HL-60 (cell line): ENCODE results near the gene MRTFA.

ENCODE experiments used
- TF ChIP-seq, protein P1 (sequence below): IDR thresholded peaks from one replicate; pipeline ENCODE4 v1.5.1; 2011; ENCODE audit warnings: low read length, control low read depth, inconsistent platforms; ENCODE audit not compliant: insufficient read depth
- TF ChIP-seq, protein P2 (sequence below): IDR thresholded peaks from 2 replicates; pipeline ENCODE4 v1.6.1; 2012; ENCODE audit warnings: low read depth; ENCODE audit not compliant: insufficient replicate concordance

DNA sequence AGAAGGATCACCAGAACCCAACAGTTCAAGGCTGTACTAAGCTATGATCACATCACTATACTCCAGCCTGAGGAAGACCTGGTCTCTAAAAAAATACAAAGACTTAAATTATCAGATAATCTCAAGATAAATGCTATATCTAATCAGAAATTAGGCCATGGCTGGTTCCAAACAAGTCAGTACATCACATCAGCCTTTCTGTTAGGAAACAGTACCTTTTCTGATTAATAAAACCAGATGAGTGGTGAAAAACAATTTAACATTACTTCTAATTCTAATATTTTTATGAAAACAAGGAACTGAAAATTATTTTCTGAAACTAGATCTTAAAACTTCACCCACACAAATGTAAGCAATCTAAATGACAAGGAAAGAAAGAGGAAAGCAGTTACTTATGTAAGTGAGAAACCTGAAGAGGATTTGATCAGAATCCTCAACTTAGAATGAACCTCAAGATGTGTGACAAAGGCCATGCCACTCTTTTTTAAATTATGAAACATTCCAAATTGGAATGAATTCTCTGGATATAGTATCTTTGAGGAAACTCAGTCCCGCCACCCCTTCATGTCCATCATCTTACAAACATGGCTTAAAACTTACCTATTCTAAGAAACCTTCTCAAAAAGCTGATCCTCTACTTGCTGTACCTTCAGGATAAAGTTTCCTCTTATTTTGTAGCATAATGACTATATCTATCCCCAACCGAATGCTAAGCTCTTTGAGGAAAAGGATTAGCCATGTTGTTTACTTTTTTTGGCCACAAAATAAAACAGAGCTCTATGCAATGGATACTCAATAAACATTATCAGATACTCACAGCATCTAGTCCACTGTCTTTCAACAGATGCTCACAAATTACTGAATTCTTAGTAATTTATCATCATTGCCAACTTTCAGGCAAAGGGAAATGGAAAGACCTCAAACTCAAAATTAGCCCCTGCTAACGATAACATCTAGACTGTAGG, 132.0 kb downstream of the MRTFA start:
- TF ChIP-seq, protein P1, sequence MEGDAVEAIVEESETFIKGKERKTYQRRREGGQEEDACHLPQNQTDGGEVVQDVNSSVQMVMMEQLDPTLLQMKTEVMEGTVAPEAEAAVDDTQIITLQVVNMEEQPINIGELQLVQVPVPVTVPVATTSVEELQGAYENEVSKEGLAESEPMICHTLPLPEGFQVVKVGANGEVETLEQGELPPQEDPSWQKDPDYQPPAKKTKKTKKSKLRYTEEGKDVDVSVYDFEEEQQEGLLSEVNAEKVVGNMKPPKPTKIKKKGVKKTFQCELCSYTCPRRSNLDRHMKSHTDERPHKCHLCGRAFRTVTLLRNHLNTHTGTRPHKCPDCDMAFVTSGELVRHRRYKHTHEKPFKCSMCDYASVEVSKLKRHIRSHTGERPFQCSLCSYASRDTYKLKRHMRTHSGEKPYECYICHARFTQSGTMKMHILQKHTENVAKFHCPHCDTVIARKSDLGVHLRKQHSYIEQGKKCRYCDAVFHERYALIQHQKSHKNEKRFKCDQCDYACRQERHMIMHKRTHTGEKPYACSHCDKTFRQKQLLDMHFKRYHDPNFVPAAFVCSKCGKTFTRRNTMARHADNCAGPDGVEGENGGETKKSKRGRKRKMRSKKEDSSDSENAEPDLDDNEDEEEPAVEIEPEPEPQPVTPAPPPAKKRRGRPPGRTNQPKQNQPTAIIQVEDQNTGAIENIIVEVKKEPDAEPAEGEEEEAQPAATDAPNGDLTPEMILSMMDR, result no peak
- TF ChIP-seq, protein P2, sequence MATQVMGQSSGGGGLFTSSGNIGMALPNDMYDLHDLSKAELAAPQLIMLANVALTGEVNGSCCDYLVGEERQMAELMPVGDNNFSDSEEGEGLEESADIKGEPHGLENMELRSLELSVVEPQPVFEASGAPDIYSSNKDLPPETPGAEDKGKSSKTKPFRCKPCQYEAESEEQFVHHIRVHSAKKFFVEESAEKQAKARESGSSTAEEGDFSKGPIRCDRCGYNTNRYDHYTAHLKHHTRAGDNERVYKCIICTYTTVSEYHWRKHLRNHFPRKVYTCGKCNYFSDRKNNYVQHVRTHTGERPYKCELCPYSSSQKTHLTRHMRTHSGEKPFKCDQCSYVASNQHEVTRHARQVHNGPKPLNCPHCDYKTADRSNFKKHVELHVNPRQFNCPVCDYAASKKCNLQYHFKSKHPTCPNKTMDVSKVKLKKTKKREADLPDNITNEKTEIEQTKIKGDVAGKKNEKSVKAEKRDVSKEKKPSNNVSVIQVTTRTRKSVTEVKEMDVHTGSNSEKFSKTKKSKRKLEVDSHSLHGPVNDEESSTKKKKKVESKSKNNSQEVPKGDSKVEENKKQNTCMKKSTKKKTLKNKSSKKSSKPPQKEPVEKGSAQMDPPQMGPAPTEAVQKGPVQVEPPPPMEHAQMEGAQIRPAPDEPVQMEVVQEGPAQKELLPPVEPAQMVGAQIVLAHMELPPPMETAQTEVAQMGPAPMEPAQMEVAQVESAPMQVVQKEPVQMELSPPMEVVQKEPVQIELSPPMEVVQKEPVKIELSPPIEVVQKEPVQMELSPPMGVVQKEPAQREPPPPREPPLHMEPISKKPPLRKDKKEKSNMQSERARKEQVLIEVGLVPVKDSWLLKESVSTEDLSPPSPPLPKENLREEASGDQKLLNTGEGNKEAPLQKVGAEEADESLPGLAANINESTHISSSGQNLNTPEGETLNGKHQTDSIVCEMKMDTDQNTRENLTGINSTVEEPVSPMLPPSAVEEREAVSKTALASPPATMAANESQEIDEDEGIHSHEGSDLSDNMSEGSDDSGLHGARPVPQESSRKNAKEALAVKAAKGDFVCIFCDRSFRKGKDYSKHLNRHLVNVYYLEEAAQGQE, result no peak
